NB4 (cell line): ENCODE results near the gene GMDS.

Experiments used
- DNase-seq: peaks from one replicate; pipeline ENCODE4 v3.0.0; 2010; ENCODE audit warnings: low read depth
- H3K4me3 ChIP-seq: one replicate; pipeline ENCODE4 v1.5.1; 2011; ENCODE audit warnings: mild to moderate bottlenecking, low read depth, low read length, moderate library complexity
- CTCF ChIP-seq: IDR thresholded peaks from one replicate; pipeline ENCODE4 v1.5.1; 2012; ENCODE audit warnings: low read depth, low read length
- MAX ChIP-seq: IDR thresholded peaks from 2 replicates; pipeline ENCODE4 v1.6.1; 2011; ENCODE audit warnings: low read depth, low read length
- MYC ChIP-seq: IDR thresholded peaks from 2 replicates; pipeline ENCODE4 v1.6.1; 2011; ENCODE audit warnings: low read depth, low read length
- POLR2A ChIP-seq: IDR thresholded peaks from 2 replicates; pipeline ENCODE4 v1.6.1; 2011; ENCODE audit warnings: mild to moderate bottlenecking; ENCODE audit not compliant: insufficient read length; ENCODE audit errors: extremely low read depth

The GMDS gene

DNA sequence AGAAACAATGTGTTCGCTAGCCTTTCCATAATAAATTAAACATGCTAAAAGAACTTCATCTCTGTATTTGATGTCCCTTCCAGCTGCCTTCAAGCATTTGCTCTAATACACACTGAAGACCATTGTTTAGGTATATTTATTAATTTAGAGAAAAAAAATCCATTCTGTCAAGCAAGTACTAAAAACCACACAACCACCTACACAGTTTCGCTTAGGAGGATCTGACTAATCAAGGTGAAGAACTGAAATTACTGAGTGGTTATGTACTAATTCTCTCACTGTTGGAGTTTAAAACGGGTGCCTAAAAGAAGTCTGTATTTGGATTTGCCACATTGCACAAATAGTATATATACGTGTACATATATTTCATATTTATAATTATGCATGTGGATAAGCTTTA, 58.9 kb downstream of the GMDS start:
- H3K4me3 ChIP-seq: no peak overlapping the region
- TF ChIP-seq MAX (no peak), POLR2A (no peak), MYC (no peak), CTCF (no peak)

GRCh38 chr6:2185466-2185865, 59.9 kb downstream of the GMDS start:
- no peak overlapping the region for H3K4me3 ChIP-seq
- TF ChIP-seq CTCF: no peak
- no peak for TF ChIP-seq MYC
- no peak for TF ChIP-seq POLR2A
- no peak for TF ChIP-seq MAX
- DNase-seq: no peak

More for the DNA sequence above, 58.9 kb downstream of the GMDS start:
- DNase-seq: no peak

DNA sequence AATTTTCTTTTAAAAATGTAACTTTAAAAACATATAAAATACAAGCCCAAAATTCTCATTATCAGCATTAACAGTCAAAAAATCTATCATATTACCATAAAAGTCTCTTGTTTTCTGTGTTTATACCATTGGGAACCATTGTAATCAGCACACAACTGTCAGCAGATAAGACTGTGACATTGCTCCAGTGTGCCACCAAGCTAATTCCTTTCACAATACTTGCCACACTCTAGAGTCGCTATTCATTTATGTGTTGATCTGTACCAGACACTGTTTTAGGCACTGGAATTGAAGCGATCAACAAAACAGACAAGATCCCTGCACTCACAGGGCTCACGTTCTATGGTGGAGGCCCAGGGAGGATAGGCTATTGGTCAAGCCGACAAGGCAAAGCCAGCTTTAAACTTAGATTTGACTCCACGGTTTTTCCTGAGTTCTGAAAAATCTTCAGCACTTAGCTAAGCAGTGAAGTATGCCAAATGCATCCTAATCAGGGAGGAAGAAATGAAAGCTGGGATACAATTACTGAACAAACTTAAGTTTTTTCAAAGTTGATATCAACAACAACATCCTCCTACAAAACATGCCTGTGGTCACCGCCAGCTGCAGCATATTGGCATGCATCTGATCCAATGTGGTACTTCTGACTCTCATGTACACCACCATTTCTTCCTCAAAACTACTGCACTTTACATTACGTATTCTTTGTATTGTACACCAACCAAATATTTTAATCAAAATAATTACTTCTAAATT, 60.5 kb downstream of the GMDS start:
- no peak overlapping the region for H3K4me3 ChIP-seq
- no peak for DNase-seq

DNA sequence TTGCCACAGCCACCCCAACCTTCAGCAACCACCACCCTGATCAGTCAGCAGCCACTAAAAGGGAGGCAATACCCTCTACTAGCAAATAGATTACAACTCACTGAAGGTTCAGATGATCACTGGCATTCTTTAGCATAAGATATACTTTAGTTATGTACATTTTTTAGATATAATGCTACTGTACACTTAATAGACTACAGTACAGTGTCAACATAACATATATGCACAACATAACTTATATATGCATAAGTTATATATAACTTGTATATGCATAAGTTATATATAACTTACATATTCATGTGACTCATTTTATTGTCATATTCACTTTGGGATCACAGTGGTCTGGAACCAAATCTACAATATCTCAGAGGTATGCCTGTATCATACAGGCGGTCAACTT, 61.7 kb downstream of the GMDS start:
- no peak for DNase-seq
- no peak overlapping the region for H3K4me3 ChIP-seq
- TF ChIP-seq MYC: no peak
- TF ChIP-seq MAX: no peak
- TF ChIP-seq CTCF: no peak
- no peak for TF ChIP-seq POLR2A

More for the DNA sequence above, 60.5 kb downstream of the GMDS start:
- TF ChIP-seq MYC (no peak), POLR2A (no peak), MAX (no peak), CTCF (no peak)

GRCh38 chr6:2183246-2183645, 62.2 kb downstream of the GMDS start:
- DNase-seq: no peak
- TF ChIP-seq CTCF: no peak
- TF ChIP-seq MAX: no peak
- TF ChIP-seq POLR2A: no peak
- TF ChIP-seq MYC: no peak
- no peak overlapping the region for H3K4me3 ChIP-seq
